GM11168 (cell line): ENCODE data around the gene DPY19L2.
"Not testable (repeated sequence)": the region's sequence is repeated elsewhere in the genome, so short reads cannot be mapped to it uniquely, and the experiment has no call there.

ENCODE experiments used
- in situ Hi-C: fragments of 300-500 bp; cut with MboI; formaldehyde crosslinking; loops from one replicate; pipeline ENCODE4 v1.12.0; 2022; ENCODE audit warnings: low sequenced_read_pairs; ENCODE audit not compliant: unreplicated experiment

Gene DPY19L2

GRCh38 chr12:63668028-63668799, at the start of gene DPY19L2:
Gene DPY19L2, minus strand, starts transcription at chr12:63668493. Its CDS starts 100 bp downstream, at chr12:63668393.
- in situ Hi-C loops = no loop called here

DNA sequence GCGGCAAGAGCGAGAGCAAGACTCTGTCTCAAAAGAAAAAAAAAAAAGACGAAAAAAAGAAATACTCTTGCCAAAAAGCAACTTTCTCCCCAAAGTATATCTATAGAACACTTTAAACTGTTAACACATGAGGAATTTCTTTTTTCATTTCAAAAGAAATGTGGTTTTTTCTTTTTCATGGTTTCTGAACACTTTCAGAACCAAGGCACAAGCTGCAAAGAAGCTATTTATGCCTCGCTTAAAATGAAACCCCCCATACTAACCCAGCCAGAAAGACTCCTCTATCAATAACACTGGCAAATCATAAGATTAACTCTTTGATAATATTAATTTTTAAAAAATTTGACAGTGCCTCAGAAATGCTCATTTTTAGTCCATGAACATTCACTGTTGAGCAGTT, 48.6 kb upstream of the DPY19L2 start:
- in situ Hi-C loops = not testable (repeated sequence)

GRCh38 chr12:63715107-63715625, 46.9 kb upstream of the DPY19L2 start:
- in situ Hi-C loops = not testable (repeated sequence)

- in situ Hi-C loops = not testable (repeated sequence)
These were observed 46.1 kb upstream of the DPY19L2 start for GRCh38 chr12:63714409-63714808.

DNA sequence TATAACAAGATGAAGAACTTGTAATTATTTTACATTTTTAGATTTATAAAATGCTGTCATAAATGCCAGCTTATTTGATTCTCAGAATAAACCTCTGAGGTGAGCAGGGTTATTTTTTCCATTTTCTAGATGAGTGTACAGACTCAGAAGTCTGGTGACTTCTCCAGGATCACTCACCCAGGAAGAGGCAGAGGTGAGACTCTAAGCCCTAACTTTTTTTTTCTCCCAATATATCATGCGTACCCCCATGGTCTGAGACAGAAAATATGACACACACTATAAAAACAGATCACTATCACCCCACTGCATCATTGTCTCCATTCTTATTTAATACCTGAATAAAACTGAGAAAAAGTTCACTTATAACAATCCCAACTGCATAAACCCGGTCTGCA, 45.4 kb upstream of the DPY19L2 start:
- in situ Hi-C loops = not testable (repeated sequence)

GRCh38 chr12:63712979-63713680, 44.8 kb upstream of the DPY19L2 start:
- in situ Hi-C loops = not testable (repeated sequence)

DNA sequence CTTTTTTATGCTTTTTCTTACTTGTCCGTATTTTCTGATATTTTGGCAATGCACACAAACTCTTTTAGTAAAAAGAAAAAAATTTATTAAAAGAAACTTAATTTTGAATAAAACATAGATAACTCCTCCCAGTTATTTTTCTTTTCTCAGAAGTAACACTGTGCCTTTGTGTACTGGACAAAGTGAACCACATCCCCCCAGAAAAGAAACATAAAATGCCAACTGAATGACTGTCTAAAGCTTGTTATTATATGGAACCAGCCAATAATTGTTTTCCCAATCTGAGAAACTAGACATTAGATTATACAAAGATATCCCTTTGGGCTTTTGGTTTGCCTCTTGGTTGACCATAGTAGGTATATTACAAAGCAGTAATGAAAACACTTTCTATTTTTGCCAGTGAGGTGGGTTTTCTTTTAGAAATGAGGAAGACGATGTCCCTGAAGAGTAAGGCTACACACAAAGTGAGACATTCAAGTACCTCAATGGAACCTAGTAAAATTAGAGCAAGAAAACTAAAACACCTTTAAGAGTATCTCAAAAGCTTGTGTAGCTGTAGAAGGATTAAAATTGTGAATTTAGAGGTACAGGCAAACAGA, 44.2 kb upstream of the DPY19L2 start:
- in situ Hi-C loops = not testable (repeated sequence)

DNA sequence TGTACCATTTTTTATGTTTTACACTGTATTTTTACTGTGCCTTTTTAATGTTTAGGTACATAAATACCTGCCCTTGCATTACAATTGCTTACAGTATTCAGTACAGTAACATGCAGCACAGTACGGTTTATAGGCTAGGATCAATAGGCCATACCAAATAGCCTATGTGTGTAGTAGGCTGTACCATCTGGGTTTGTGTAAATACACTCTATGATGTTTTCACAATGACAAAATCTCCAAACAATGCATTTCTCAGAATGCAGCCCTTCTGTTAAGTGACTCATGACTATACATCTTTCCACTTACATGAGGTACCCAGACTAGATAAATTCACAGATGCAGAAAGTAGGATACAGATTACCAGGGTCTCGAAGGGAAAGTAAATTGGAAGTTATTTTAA, 43.0 kb upstream of the DPY19L2 start:
- in situ Hi-C loops = not testable (repeated sequence)

GRCh38 chr12:63706336-63706735, 38.0 kb upstream of the DPY19L2 start:
- in situ Hi-C loops = no loop called here

DNA sequence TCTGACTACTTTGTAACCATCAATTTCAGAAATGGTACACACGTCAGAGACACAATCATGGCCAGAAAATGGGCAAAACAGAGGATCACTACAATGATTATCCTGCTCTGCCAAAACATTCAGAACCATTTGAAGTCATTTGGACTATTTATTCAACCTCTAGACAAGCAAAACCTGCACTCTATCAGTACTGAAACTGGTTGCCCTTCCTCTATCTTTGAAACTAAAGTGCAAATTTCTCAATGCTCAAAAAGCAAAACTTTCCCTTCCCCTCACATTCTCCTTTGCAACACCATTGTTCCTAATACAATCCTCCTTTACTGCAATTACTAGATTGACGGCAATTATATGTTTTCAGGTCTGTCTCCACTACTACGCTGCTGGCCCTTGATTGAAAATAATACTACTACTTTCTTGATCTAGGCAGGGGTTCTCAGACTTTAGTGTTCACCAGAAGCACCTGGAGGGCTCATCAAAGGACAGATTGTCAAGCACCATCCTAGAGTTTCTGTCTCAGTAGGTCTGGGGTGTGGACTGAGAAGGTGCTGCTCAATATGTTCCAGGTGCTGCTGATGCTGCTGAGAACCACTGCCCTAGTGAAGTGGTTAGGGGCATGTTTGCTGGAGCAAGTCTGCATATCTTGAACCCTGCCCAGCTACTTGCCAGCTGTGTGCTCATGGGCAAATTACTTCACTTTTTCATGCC, 31.5 kb upstream of the DPY19L2 start:
- in situ Hi-C loops = loop anchor here (25.0 kb wide), 1 partner anchor 87 kb away; the partner anchor contains the start of gene RXYLT1

DNA sequence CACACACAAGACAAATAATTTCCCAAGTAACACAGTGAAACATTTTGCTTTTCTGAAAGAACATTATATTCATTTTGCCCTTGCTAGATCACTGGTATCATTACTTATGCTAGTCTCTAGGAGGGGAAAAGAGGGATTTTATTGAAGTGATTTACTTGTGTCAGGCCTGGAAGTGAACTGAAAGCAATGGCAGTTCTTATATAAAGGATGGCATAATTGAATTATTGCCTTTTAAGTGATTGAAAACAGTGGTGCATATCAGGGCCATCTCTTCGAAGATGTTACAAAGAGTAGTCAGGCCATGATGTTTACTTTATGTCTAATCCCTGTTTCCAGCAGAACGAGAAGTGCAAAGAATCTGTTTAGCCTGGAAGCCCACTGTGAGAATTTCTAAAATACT, 30.7 kb upstream of the DPY19L2 start:
- in situ Hi-C loops = loop anchor here (25.0 kb wide), 1 partner anchor 88 kb away; the partner anchor contains the start of gene RXYLT1

GRCh38 chr12:63690837-63691236, 22.5 kb upstream of the DPY19L2 start:
- in situ Hi-C loops = loop anchor here (25.0 kb wide), 1 partner anchor 96 kb away; the partner anchor contains the start of gene RXYLT1

DNA sequence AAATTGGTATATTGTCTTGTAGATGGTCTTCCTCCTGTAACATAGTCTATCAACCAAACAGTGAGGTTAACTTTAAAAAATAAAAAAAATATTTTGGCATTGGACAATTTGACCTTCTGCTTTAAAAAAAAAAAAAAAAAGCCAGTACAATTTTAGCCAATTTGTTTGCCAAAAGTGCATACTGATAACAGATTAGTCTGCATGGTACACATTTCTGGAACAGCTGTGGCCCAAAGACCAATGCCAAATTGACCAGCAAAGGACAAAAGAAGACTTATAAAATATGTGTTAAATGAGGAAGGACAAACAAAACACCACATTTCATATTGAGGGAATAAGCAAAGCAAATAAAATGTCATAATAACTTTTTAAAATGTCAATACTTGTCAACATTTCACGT, 20.8 kb upstream of the DPY19L2 start:
- in situ Hi-C loops = loop anchor here (25.0 kb wide), 1 partner anchor 98 kb away; the partner anchor contains the start of gene RXYLT1

- in situ Hi-C loops = loop anchor here (25.0 kb wide), 1 partner anchor 101 kb away; the partner anchor contains the start of gene RXYLT1
These were observed 18.3 kb upstream of the DPY19L2 start for GRCh38 chr12:63686623-63687022.

GRCh38 chr12:63685789-63686188, 17.5 kb upstream of the DPY19L2 start:
- in situ Hi-C loops = loop anchor here (25.0 kb wide), 1 partner anchor 102 kb away; the partner anchor contains the start of gene RXYLT1

DNA sequence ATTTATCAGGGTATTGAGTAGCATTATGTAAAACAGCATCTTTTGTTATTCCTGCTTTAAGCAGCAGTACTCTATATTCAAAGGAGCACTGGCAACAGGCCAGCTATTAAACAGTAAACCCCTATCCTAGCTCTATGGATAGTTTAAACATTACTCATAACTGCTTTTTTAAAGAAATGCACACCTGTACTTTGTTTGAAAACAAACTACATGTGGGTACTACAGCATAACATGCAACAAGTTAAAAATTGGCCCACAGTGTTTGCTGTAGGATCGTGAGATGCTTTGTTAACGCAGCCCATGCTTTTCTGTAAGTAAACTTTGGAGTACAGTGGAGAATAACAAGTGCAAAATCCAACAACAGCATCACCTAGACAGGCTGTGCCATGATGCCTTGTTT, 14.3 kb upstream of the DPY19L2 start:
- in situ Hi-C loops = loop anchor here (25.0 kb wide), 1 partner anchor 105 kb away; the partner anchor contains the start of gene RXYLT1

- in situ Hi-C loops = loop anchor here (25.0 kb wide), 1 partner anchor 107 kb away; the partner anchor contains the start of gene RXYLT1
These were observed 12.5 kb upstream of the DPY19L2 start for GRCh38 chr12:63680758-63681157.

- in situ Hi-C loops = not testable (repeated sequence)
These were observed 4.3 kb upstream of the DPY19L2 start for GRCh38 chr12:63672550-63672949.

GRCh38 chr12:63669936-63670335, 1.6 kb upstream of the DPY19L2 start:
- in situ Hi-C loops = not testable (repeated sequence)

DNA sequence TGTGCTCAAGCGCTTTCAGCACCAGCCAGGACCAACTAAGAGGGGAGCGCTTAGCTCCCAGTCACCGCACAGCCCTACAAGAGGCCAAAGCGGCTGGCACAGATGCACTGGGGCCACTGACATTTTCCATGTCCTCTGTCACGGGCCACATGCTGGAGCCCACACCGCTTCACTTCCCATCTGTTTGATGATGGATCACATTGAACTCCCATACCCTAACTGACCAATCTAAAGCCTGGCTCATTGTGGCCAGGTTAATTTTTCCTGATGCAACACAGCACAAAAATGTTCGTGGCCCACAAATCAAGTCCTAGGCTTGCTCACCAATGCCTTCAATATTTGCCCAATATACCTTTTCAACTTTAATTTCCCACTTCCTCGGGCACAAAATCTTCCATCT, 1.1 kb upstream of the DPY19L2 start:
- in situ Hi-C loops = not testable (repeated sequence)
